GM23248 (cell line): Measurements from ENCODE around the gene AFM. TPM values are rescaled to one million over a fixed set of nuclear protein-coding genes. Genes with fewer than 3 reads are reported as not detected.

Experiments
- DNase-seq: peaks from one replicate; pipeline ENCODE4 v3.0.0-alpha.2; 2015
- H2AFZ ChIP-seq: fragments of 200-600 bp; sonication (generic); 2 replicates; pipeline ENCODE4 v1.6.1; 2016; ENCODE audit warnings: antibody characterized with exemption
- H3F3A ChIP-seq: fragments of 200-600 bp; sonication (generic); 2 replicates; pipeline ENCODE4 v1.6.1; 2016; ENCODE audit warnings: mild to moderate bottlenecking, antibody characterized with exemption, mixed run types; ENCODE audit not compliant: insufficient read depth
- H3K27ac ChIP-seq: fragments of 200-600 bp; sonication (generic); 2 replicates; pipeline ENCODE4 v1.5.1; 2016; ENCODE audit warnings: mild to moderate bottlenecking
- H3K27me3 ChIP-seq: fragments of 200-600 bp; sonication (generic); replicated peaks from 2 replicates; pipeline ENCODE4 v1.6.1; 2016; ENCODE audit warnings: mild to moderate bottlenecking; ENCODE audit not compliant: insufficient read depth
- H3K36me3 ChIP-seq: fragments of 200-600 bp; sonication (generic); 2 replicates; pipeline ENCODE4 v1.6.1; 2016; ENCODE audit warnings: low read depth, mild to moderate bottlenecking
- H3K4me1 ChIP-seq: fragments of 200-600 bp; sonication (generic); 2 replicates; pipeline ENCODE4 v1.6.1; 2016; ENCODE audit warnings: mild to moderate bottlenecking; ENCODE audit not compliant: insufficient read depth
- H3K4me2 ChIP-seq: fragments of 200-600 bp; sonication (generic); one replicate; pipeline ENCODE4 v1.6.1; 2016; ENCODE audit warnings: mild to moderate bottlenecking; ENCODE audit not compliant: unreplicated experiment
- H3K4me3 ChIP-seq: fragments of 200-600 bp; sonication (generic); 2 replicates; pipeline ENCODE4 v1.5.1; 2016; ENCODE audit warnings: mild to moderate bottlenecking
- H3K79me2 ChIP-seq: fragments of 200-600 bp; sonication (generic); 2 replicates; pipeline ENCODE4 v1.6.1; 2016; ENCODE audit warnings: mild to moderate bottlenecking; ENCODE audit not compliant: insufficient read depth
- H3K9ac ChIP-seq: fragments of 200-600 bp; sonication (generic); 2 replicates; pipeline ENCODE4 v1.6.1; 2016; ENCODE audit warnings: mild to moderate bottlenecking
- H3K9me2 ChIP-seq: fragments of 200-600 bp; sonication (generic); 2 replicates; pipeline ENCODE4 v1.6.1; 2016; ENCODE audit warnings: mixed run types, mild to moderate bottlenecking, moderate library complexity; ENCODE audit not compliant: insufficient read depth
- H3K9me3 ChIP-seq: fragments of 200-600 bp; sonication (generic); one replicate; pipeline ENCODE4 v1.6.1; 2017; ENCODE audit warnings: low read depth
- H4K20me1 ChIP-seq: fragments of 200-600 bp; sonication (generic); 2 replicates; pipeline ENCODE4 v1.6.0; 2016; ENCODE audit not compliant: insufficient read depth
- EZH2 ChIP-seq: fragments of 200-600 bp; sonication (generic); IDR thresholded peaks from 2 replicates; pipeline ENCODE4 v1.6.1; 2018; ENCODE audit warnings: antibody characterized with exemption, mild to moderate bottlenecking; ENCODE audit not compliant: insufficient read depth, poor library complexity, severe bottlenecking
- EZH2phosphoT487 ChIP-seq: fragments of 200-600 bp; sonication (generic); IDR thresholded peaks from 2 replicates; pipeline ENCODE4 v1.6.1; 2018; ENCODE audit warnings: antibody characterized with exemption, moderate library complexity, mild to moderate bottlenecking, low read depth; ENCODE audit not compliant: insufficient read depth
- WGBS, 2 experiments: methylation state at CpG; one replicate each; pipeline ENCODE4 v1.1.6; 2015 to 2017; ENCODE audit warnings: low lambda C conversion rate in 2 of 2, low coverage in 1 of 2; ENCODE audit errors: missing lambda C conversion rate in 2 of 2; 5-methylcytosine and 5-hydroxymethylcytosine counted together
- in situ Hi-C: fragments of 300-500 bp; cut with MboI; formaldehyde crosslinking; loops from 2 replicates; pipeline ENCODE4 v1.15.0; 2020
- polyA plus RNA-seq: library from polyadenylated mRNA; unstranded; fragments of >200 nt; fragmentation: Nextera tagmentation; extraction: Ambion mirVana; gene quantifications from 2 replicates; pipeline ENCODE4 v1.2.1, GENCODE V29; 2016
- total RNA-seq: library from RNA; depleted of rRNA; stranded (reverse); fragments of >200 nt; shearing (Covaris generic); gene quantifications from 2 replicates; pipeline ENCODE4 v1.2.3, GENCODE V29; 2014

The AFM gene
- total and polyA plus RNA-seq, 2 experiments from 2014 or later, result not detected

DNA sequence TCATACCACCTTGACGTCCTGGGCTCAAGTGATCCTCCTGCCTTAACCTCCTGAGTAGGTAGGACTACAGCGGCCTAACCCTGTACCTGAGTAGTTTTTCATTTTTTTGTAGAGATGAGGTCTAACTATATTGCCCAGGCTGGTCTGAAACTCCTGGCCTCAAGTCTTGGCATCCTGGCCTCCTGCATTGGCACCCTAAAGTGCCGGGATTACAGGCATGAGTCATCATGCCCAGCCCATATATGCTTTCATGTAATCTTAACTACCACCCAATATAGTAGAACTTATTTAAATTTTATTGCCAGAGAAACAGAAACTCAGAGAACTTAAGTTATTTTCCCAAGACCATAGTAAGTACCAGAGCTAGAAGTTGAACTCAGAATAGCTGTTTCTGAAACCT is 27.1 kb downstream of the AFM start:
- in situ Hi-C loops, result no loop called here
- DNase-seq, result no peak
- no peak overlapping the region for H3K4me2 ChIP-seq
- H3K27me3 ChIP-seq, result no peaks in the 10 kb centered on the region
- no peaks in the 10 kb centered on the region for H3F3A ChIP-seq
- H3K4me3 ChIP-seq, result no peak overlapping the region
- no peak overlapping the region for H3K9ac ChIP-seq
- H3K27ac ChIP-seq, result no peak overlapping the region
- no peaks in the 10 kb centered on the region for H3K9me3 ChIP-seq
- TF ChIP-seq EZH2 (no peak), EZH2phosphoT487 (no peak)
- no peak overlapping the region for H2AFZ ChIP-seq
- no peaks in the 10 kb centered on the region for H3K36me3 ChIP-seq
- H3K79me2 ChIP-seq, result no peaks in the 10 kb centered on the region
- no peaks in the 10 kb centered on the region for H4K20me1 ChIP-seq
- 55 to 57% methylated on average over 3 of the region's 3 CpGs for WGBS, 2 experiments
- H3K4me1 ChIP-seq, result no peaks in the 10 kb centered on the region
- H3K9me2 ChIP-seq, result no peaks in the 10 kb centered on the region

GRCh38 chr4:73518340-73518739 is 36.8 kb downstream of the AFM start:
- Histone ChIP-seq H3K27ac (no peak overlapping the region), H3K9ac (no peak overlapping the region), H3K79me2 (no peaks in the 10 kb centered on the region), H3K36me3 (no peaks in the 10 kb centered on the region), H2AFZ (no peak overlapping the region), H3K9me2 (no peaks in the 10 kb centered on the region), H3K27me3 (peaks cover 3% of the 10 kb centered on the region; the same call in 1 of the 2 replicates), H3K4me3 (no peak overlapping the region), H3K9me3 (no peaks in the 10 kb centered on the region), H4K20me1 (no peaks in the 10 kb centered on the region), H3F3A (no peaks in the 10 kb centered on the region), H3K4me2 (no peak overlapping the region), H3K4me1 (peaks cover 8% of the 10 kb centered on the region; the same call in 1 of the 2 replicates)
- in situ Hi-C loops, result no loop called here
- 56 to 59% methylated on average over 3 of the region's 3 CpGs for WGBS, 2 experiments
- TF ChIP-seq EZH2phosphoT487, result no peak
- TF ChIP-seq EZH2, result no peak
- DNase-seq, result no peak

DNA sequence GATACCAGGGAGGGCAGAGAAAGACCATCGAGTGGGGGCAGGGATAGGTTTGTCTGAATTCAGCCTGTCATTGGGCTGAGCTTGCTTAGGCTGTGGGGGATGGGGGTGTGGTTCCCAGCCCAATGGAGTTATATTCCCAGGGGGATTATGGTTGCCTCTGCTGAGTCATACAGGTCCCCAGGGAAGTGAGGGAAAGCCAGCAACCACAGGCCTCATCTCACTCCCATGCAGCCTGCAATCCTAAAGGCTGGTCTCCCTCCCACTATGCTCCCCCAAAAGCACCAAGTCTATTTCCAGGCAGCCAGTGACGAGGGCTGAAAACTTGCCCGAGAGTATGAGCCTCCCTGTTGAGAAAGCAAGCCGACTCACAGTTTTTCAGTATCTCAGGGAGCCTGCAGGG is 39.3 kb downstream of the AFM start:
- H3K4me2 ChIP-seq, result no peak overlapping the region
- in situ Hi-C loops, result no loop called here
- peak; percentile 68 for DNase-seq
- no peaks in the 10 kb centered on the region; the same call in 1 of the 2 replicates for H3K27me3 ChIP-seq
- peaks cover 8% of the 10 kb centered on the region; the same call in 1 of the 2 replicates for H3K4me1 ChIP-seq
- no peak overlapping the region for H3K27ac ChIP-seq
- H2AFZ ChIP-seq, result no peak overlapping the region
- TF ChIP-seq EZH2 (no peak), EZH2phosphoT487 (no peak)
- H4K20me1 ChIP-seq, result no peaks in the 10 kb centered on the region
- 45 to 48% methylated on average over 4 of the region's 4 CpGs for WGBS, 2 experiments
- no peaks in the 10 kb centered on the region for H3K36me3 ChIP-seq
- no peaks in the 10 kb centered on the region for H3K9me3 ChIP-seq
- no peaks in the 10 kb centered on the region for H3K9me2 ChIP-seq
- H3F3A ChIP-seq, result no peaks in the 10 kb centered on the region
- no peaks in the 10 kb centered on the region for H3K79me2 ChIP-seq
- H3K9ac ChIP-seq, result no peak overlapping the region
- H3K4me3 ChIP-seq, result no peak overlapping the region

GRCh38 chr4:73523126-73523525 is 41.6 kb downstream of the AFM start:
- TF ChIP-seq EZH2phosphoT487 (no peak), EZH2 (no peak)
- 36 to 43% methylated on average over 2 of the region's 2 CpGs for WGBS, 2 experiments

GRCh38 chr4:73525611-73526010 is 44.1 kb downstream of the AFM start:
- no peak for TF ChIP-seq EZH2
- no peak for TF ChIP-seq EZH2phosphoT487
- H3K9me3 ChIP-seq, result no peaks in the 10 kb centered on the region
- no peaks in the 10 kb centered on the region for H4K20me1 ChIP-seq
- no peaks in the 10 kb centered on the region for H3K27me3 ChIP-seq
- H3K27ac ChIP-seq, result no peak overlapping the region
- in situ Hi-C loops, result no loop called here
- no peak overlapping the region for H3K4me3 ChIP-seq
- no peak overlapping the region for H3K4me2 ChIP-seq
- no peaks in the 10 kb centered on the region for H3K9me2 ChIP-seq
- no peak overlapping the region for H3K9ac ChIP-seq
- H3K36me3 ChIP-seq, result no peaks in the 10 kb centered on the region
- H2AFZ ChIP-seq, result no peak overlapping the region
- no peaks in the 10 kb centered on the region for H3K79me2 ChIP-seq
- WGBS, 2 experiments, result 21% methylated on average over 1 of the region's 1 CpG
- H3F3A ChIP-seq, result no peaks in the 10 kb centered on the region
- DNase-seq, result no peak
- H3K4me1 ChIP-seq, result peaks cover 8% of the 10 kb centered on the region; the same call in 1 of the 2 replicates

More at GRCh38 chr4:73523126-73523525, 41.6 kb downstream of the AFM start:
- Histone ChIP-seq H2AFZ (no peak overlapping the region), H3K27ac (no peak overlapping the region), H3K4me1 (peaks cover 8% of the 10 kb centered on the region; the same call in 1 of the 2 replicates), H3K9ac (no peak overlapping the region), H3K9me3 (no peaks in the 10 kb centered on the region), H3F3A (no peaks in the 10 kb centered on the region), H3K27me3 (no peaks in the 10 kb centered on the region; the same call in 1 of the 2 replicates), H3K9me2 (no peaks in the 10 kb centered on the region), H3K4me2 (no peak overlapping the region), H4K20me1 (no peaks in the 10 kb centered on the region), H3K79me2 (no peaks in the 10 kb centered on the region), H3K4me3 (no peak overlapping the region), H3K36me3 (no peaks in the 10 kb centered on the region)
- no peak for DNase-seq
- in situ Hi-C loops, result no loop called here
